IPS-NIHi11 (cell line): Measurements from ENCODE around the gene CDH5.

ENCODE experiments used
- DNase-seq: peaks from one replicate; pipeline ENCODE4 v3.0.0; 2012; ENCODE audit warnings: mixed read lengths, low spot score

CDH5 gene

GRCh38 chr16:66374176-66374575 is 7.7 kb downstream of the CDH5 start:
- no peak for DNase-seq

GRCh38 chr16:66375451-66375850 is 9.0 kb downstream of the CDH5 start:
- DNase-seq: no peak

GRCh38 chr16:66376114-66376513 is 9.6 kb downstream of the CDH5 start:
- DNase-seq: no peak

- DNase-seq: no peak
These were observed 10.2 kb downstream of the CDH5 start for GRCh38 chr16:66376577-66377305.

GRCh38 chr16:66377324-66377723 is 10.8 kb downstream of the CDH5 start:
- DNase-seq: no peak

- DNase-seq: no peak
These were observed 12.5 kb downstream of the CDH5 start for GRCh38 chr16:66378741-66379570.

- no peak for DNase-seq
These were observed 13.1 kb downstream of the CDH5 start for GRCh38 chr16:66379571-66379941.

- DNase-seq: no peak
These were observed 13.9 kb downstream of the CDH5 start for GRCh38 chr16:66380421-66380820.

GRCh38 chr16:66381585-66382170 is 15.2 kb downstream of the CDH5 start:
- no peak for DNase-seq

- DNase-seq: no peak
These were observed 15.9 kb downstream of the CDH5 start for GRCh38 chr16:66382171-66382965.

- DNase-seq: peak; percentile 61
These were observed 16.4 kb downstream of the CDH5 start for GRCh38 chr16:66382966-66383299.

- no peak for DNase-seq
These were observed 17.1 kb downstream of the CDH5 start for GRCh38 chr16:66383551-66383950.

GRCh38 chr16:66385415-66385814 is 18.9 kb downstream of the CDH5 start:
- DNase-seq: no peak

GRCh38 chr16:66386629-66387622 is 20.4 kb downstream of the CDH5 start:
- no peak for DNase-seq

- no peak for DNase-seq
These were observed 21.4 kb downstream of the CDH5 start for GRCh38 chr16:66387817-66388332.

- DNase-seq: no peak
These were observed 22.1 kb downstream of the CDH5 start for GRCh38 chr16:66388350-66389139.

GRCh38 chr16:66389256-66390176 is 23.0 kb downstream of the CDH5 start:
- no peak for DNase-seq

- no peak for DNase-seq
These were observed 24.0 kb downstream of the CDH5 start for GRCh38 chr16:66390346-66391108.
